Common myeloid progenitor, CD34-positive (primary cell): ENCODE results near the gene SWSAP1.
A peak's percentile ranks its signal among the peaks of the same experiment; 100 is the strongest.
"Not testable (repeated sequence)": the region's sequence is repeated elsewhere in the genome, so short reads cannot be mapped to it uniquely, and the experiment has no call there.

Experiments used
- CTCF ChIA-PET: fragments of 350-600 bp; sonication (Branson Sonifier 250); formaldehyde crosslinking; loops from one replicate; lab custom pipeline; 2021; ENCODE audit warnings: antibody characterized with exemption; lab: Charles Lee
- POLR2A ChIA-PET: fragments of 350-600 bp; sonication (Branson Sonifier 250); formaldehyde crosslinking; loops from one replicate; lab custom pipeline; 2021; ENCODE audit warnings: antibody characterized with exemption; lab: Charles Lee
- DNase-seq, 3 donors: peaks; one replicate each; pipeline versions ENCODE4 v3.0.0 to v3.0.0-alpha.2; 2013
- H3K27ac ChIP-seq, 2 experiments: 1 replicate in 1 of 2; 2 replicates in 1 of 2; pipeline ENCODE4 v1.7.0; 2013; ENCODE audit warnings: inconsistent platforms in 2 of 2, low read length in 2 of 2, mild to moderate bottlenecking in 2 of 2, low read depth in 1 of 2, moderate library complexity in 1 of 2; ENCODE audit not compliant: severe bottlenecking in 2 of 2, insufficient read depth in 1 of 2, poor library complexity in 1 of 2
- H3K27me3 ChIP-seq, 5 experiments: replicated peaks in 2 of 5; 1 replicate in 3 of 5; 2 replicates in 2 of 5; pipeline versions ENCODE4 v1.6.1 to v1.7.0; 2013; ENCODE audit warnings: low read length in 4 of 5, mild to moderate bottlenecking in 2 of 5, moderate library complexity in 2 of 5, inconsistent platforms in 1 of 5; ENCODE audit not compliant: insufficient read depth in 5 of 5, control insufficient read depth in 4 of 5
- H3K36me3 ChIP-seq, 4 experiments: 1 replicate in 2 of 4; 2 replicates in 2 of 4; pipeline versions ENCODE4 v1.6.1 to v1.7.0; 2013; ENCODE audit warnings: low read length in 3 of 4, control low read depth in 1 of 4, mild to moderate bottlenecking in 1 of 4; ENCODE audit not compliant: control insufficient read depth in 4 of 4, insufficient read depth in 4 of 4
- H3K4me1 ChIP-seq, 4 experiments: 1 replicate in 3 of 4; 2 replicates in 1 of 4; pipeline versions ENCODE4 v1.6.1 to v1.7.1; 2013; ENCODE audit warnings: low read length in 3 of 4, mild to moderate bottlenecking in 3 of 4, control low read depth in 1 of 4, inconsistent platforms in 1 of 4, moderate library complexity in 1 of 4; ENCODE audit not compliant: control insufficient read depth in 4 of 4, insufficient read depth in 4 of 4; ENCODE audit errors: control extremely low read depth in 1 of 4
- H3K4me3 ChIP-seq, 7 experiments: 1 replicate in 4 of 7; 2 replicates in 3 of 7; pipeline versions ENCODE4 v1.5.1 to v1.7.0; 2013; ENCODE audit warnings: mild to moderate bottlenecking in 7 of 7, low read length in 6 of 7, moderate library complexity in 6 of 7, inconsistent platforms in 2 of 7, low read depth in 2 of 7, control low read depth in 1 of 7; ENCODE audit not compliant: insufficient read depth in 4 of 7, control insufficient read depth in 1 of 7; ENCODE audit errors: extremely low read depth in 1 of 7
- H3K9me3 ChIP-seq, 5 experiments: 1 replicate in 4 of 5; 2 replicates in 1 of 5; pipeline versions ENCODE4 v1.6.1 to v1.7.1; 2013; ENCODE audit warnings: low read length in 4 of 5, mild to moderate bottlenecking in 2 of 5, inconsistent platforms in 1 of 5, low read depth in 1 of 5, moderate library complexity in 1 of 5; ENCODE audit not compliant: control insufficient read depth in 4 of 5, insufficient read depth in 2 of 5; ENCODE audit errors: control extremely low read depth in 1 of 5
- WGBS: methylation state at CpG from one replicate; pipeline ENCODE4 v1.1.5; 2013; ENCODE audit not compliant: insufficient coverage; 5-methylcytosine and 5-hydroxymethylcytosine counted together

The SWSAP1 gene

DNA sequence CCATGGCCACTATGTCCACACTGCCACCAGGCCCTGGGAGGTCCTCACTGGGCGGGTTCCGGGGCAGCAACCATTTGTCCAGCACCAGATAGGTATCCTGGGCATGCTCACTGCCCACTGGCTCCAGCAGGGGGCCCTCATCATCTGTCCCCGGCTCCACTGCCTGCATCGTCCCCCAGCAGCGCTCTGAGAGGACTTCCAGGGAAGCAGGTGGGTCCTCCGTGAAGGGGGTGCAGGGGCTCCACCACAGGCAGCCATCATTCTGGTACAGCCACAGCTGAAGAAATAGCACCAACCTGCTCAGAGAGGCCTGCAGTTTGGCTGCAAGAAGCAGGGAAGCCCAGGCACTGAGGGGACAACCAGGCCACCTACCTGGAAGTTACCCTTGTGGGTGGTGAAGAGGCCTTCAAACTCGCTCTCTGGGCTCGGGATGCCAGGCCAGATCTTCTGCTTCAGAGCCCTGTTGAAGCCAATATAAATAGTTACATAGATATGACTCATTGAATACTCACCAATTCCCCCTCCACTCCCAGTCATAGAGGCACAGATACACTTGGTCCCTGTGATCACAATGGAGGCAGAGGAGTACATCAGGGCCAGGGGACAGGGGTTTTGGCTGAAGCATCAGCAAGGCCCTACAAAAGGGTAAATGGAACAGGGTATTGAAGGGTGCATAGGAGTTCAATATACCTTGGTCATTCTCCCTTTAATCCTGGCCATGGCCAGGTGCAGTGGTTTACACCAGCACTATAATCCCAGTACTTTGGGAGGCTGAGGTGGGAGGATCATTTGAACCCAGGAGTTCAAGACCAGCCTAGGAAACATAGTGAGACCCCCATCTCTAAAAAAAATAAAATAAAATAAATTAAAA is 4.1 kb downstream of the SWSAP1 start:
- Histone ChIP-seq H3K27ac (no peak overlapping the region), H3K9me3 (no peaks in the 10 kb centered on the region), H3K4me1 (peaks cover 19 to 76% (median 70%) of the 10 kb centered on the region in 4 experiments), H3K36me3 (no peaks in the 10 kb centered on the region), H3K4me3 (no peak overlapping the region), H3K27me3 (peaks cover 0 to 6% (median 0%) of the 10 kb centered on the region in 5 experiments)
- ChIA-PET CTCF (interaction anchor here (1.0 to 3.1 kb wide), 17 partner anchors 9 to 107 kb away, joined by 3 to 18 read pairs (median 5); partner anchors contain the start of gene TSPAN16), POLR2A (interaction anchor here (0.7 kb wide), 1 partner anchor 66 kb away, joined by 3 read pairs; no protein-coding TSS in a partner anchor)
- DNase-seq = peak; percentile 38 to 62 (median 60)
- WGBS = 39% methylated on average over 4 of the region's 8 CpGs

DNA sequence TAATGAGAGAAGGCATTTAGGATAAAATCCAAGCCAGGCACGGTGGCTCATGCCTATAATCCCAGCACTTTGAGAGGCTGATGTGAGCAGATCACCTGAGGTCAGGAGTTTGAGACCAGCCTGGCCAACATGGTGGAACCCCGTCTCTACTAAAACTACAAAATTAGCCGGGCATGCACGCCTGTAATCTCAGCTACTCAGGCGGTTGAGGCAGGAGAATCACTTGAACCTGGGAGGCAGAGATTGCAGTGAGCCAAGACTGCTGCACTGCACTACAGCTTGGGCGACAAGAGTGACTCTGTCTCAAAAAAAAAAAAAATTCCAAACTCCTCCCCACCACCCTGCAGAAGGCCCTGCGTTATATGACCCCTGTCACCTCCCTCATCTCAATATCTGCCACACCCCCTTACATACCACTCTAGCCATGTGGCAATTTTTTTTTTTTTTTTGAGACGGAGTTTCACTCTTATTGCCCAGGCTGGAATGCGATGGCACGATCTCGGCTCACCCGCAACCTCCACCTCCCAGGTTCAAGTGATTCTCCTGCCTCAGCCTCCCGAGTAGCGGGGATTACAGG is 4.9 kb downstream of the SWSAP1 start:
- H3K36me3 ChIP-seq, H3K4me3 ChIP-seq, H3K27me3 ChIP-seq, POLR2A ChIA-PET, H3K9me3 ChIP-seq, H3K27ac ChIP-seq: not testable (repeated sequence)
- CTCF ChIA-PET = interaction anchor here (1.4 to 6.0 kb wide), 7 partner anchors 8 to 104 kb away, joined by 4 to 36 read pairs (median 8); no protein-coding TSS in a partner anchor
- WGBS = 91% methylated on average over 6 of the region's 14 CpGs
- peak in 1 of 3 donors; percentile 15 for DNase-seq
- peaks cover 15 to 75% (median 70%) of the 10 kb centered on the region in 4 experiments for H3K4me1 ChIP-seq

DNA sequence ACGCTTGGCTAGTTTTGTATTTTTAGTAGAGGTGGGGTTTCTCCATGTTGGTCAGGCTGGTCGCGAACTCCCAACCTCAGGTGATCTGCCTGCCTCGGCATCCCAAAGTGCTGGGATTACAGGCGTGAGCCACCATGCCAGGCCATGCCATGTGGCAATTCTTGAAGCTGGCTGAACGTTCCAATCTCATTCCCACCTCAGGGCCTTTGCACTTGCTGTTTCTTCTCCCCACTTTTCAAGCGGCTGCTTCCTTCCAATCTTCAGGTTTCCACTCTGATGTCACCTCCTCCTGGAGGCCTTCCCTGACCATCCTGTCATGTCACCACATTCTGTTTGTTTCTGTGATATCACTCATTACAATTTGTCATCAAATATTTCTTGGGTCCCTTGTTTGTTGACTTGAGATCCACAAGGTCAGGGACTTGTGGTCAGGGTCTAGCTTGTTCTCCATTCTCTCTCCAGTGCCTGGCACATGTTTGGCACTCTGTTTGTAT is 5.4 kb downstream of the SWSAP1 start:
- Histone ChIP-seq H3K4me1 (peaks cover 15 to 76% (median 69%) of the 10 kb centered on the region in 4 experiments), H3K4me3 (no peak overlapping the region), H3K27me3 (peaks cover 0 to 6% (median 0%) of the 10 kb centered on the region in 5 experiments), H3K27ac (no peak overlapping the region), H3K9me3 (no peaks in the 10 kb centered on the region), H3K36me3 (no peaks in the 10 kb centered on the region)
- DNase-seq = peak in 1 of 3 donors; percentile 14
- 98% methylated on average over 6 of the region's 7 CpGs for WGBS
- CTCF ChIA-PET = interaction anchor here (0.8 to 6.0 kb wide), 14 partner anchors 27 to 103 kb away, joined by 3 to 36 read pairs (median 6); partner anchors contain the start of gene RGL3
- POLR2A ChIA-PET = no interaction called here

DNA sequence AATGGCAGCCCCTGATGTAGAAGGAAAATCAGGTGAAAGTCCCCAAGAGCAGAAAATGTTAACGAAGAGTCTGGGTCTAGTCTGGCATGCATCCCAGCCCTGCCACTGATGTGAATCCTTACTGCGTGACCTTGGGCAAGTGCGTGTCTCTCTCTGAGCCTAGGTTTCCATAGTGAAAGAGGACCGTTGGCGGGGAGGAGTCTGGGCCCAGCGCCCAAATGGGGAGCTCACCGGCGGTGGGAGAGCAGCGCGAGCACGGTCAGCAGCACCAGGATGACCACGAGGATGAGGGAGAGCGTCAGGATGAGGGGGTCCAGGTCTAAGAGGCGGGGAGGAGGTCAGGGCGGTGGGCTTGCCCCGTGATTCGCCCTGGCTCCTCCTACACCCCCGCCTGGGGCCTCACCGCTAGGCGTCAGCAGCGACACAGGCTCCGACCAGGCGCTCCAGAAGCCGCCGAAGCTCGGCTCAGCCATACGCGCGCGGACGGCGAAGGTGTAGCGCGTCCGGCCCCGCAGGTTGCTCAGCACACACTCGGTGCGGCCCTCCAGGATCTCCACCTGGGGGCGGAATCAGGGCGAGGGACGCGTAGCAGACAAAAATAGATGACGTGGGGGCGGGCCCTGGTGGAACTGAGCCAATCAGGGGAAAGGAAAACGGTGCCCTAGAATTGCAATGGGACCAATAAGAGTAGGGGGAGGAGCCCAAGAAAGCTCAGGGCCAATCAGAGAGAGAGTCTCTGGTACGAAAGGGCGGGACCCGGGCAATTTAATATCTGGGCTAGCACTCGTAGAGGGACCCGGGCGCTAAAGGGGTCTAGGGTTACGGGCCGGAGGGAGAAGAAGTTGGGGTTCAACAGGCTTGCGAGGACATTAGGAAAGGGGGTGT is 6.4 kb downstream of the SWSAP1 start:
- CTCF ChIA-PET = interaction anchor here (0.7 to 6.0 kb wide), 28 partner anchors 10 to 104 kb away, joined by 3 to 36 read pairs (median 4); partner anchors contain the start of genes CCDC159, ODAD3, PRKCSH and RAB3D

DNA sequence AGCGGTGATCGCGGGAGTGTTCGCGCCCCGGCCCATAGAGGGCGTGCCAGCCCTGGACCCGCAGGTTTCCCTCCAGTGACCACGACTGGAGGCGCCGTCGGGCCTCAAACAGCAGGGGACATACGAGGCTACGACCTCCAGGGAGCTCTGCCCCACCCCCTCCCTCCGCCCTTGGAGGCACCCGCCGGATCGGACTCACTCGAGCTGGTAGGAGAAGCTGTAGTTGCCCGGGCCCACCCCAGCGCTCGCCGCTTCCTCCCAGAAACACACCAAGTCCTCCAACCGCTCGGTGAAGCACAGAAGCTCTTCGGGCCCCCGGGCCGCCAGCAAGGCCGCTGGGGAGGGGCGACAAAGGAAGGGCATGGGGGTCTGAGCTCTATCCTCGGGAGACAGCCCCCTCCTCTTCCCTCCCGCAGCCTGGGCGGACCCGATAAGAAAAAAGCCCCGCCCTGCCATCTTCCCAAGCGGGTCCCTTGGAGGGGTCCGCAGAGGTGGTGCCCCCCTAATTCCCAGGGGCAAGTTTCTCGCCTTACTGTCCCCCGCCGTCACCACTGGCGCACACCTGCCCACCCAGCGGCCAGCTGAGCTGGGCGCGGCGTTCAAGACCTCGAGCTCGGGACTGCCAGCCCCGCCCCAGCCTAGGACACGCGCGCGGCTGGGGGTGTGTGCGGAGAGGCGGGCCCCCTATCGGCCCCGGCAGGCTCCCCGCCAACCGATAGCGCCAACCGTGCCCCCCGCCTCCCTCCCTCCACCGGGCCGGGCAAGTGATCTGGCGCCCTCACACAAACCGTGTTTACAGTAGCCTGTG is 8.6 kb downstream of the SWSAP1 start:
- Histone ChIP-seq H3K36me3 (no peaks in the 10 kb centered on the region), H3K9me3 (no peaks in the 10 kb centered on the region), H3K4me1 (peaks cover 8 to 55% (median 50%) of the 10 kb centered on the region in 4 experiments), H3K27ac (peak overlapping the region in 1 of 2 experiments; percentile 54), H3K27me3 (peaks cover 0 to 6% (median 0%) of the 10 kb centered on the region in 5 experiments), H3K4me3 (peak overlapping the region; percentile 24 to 67 (median 54))
- ChIA-PET CTCF (interaction anchor here (0.6 to 6.0 kb wide), 21 partner anchors 8 to 100 kb away, joined by 3 to 36 read pairs (median 4); partner anchors contain the start of genes RGL3 and SWSAP1), POLR2A (interaction anchor here (1.6 kb wide), 1 partner anchor 39 kb away, joined by 5 read pairs; no protein-coding TSS in a partner anchor)
- peak; percentile 81 to 85 (median 82) for DNase-seq
- 0% methylated on average over 45 of the region's 65 CpGs for WGBS

More for the DNA sequence above, 6.4 kb downstream of the SWSAP1 start:
- peak; percentile 96 to 98 (median 97) for DNase-seq
- Histone ChIP-seq H3K4me3 (peak overlapping the region; percentile 47 to 87 (median 71)), H3K9me3 (no peaks in the 10 kb centered on the region), H3K27me3 (peaks cover 0 to 6% (median 0%) of the 10 kb centered on the region in 5 experiments), H3K27ac (peak overlapping the region; percentile 50 to 80), H3K36me3 (no peaks in the 10 kb centered on the region), H3K4me1 (peaks cover 13 to 66% (median 61%) of the 10 kb centered on the region in 4 experiments)
- POLR2A ChIA-PET = interaction anchor here (0.6 to 1.0 kb wide), 3 partner anchors 35 to 1632 kb away, joined by 3 to 6 read pairs (median 4); partner anchors contain the start of genes CCDC159, RAB3D and TMEM205
- 1% methylated on average over 49 of the region's 54 CpGs for WGBS
